GM18861 (cell line): ENCODE results near the gene MSANTD1.

Experiments used
- ATAC-seq: cut with Tn5 transposase; IDR thresholded peaks from one replicate; pipeline ENCODE4 v1.9.1; 2021; ENCODE audit not compliant: unreplicated experiment

The MSANTD1 gene

DNA sequence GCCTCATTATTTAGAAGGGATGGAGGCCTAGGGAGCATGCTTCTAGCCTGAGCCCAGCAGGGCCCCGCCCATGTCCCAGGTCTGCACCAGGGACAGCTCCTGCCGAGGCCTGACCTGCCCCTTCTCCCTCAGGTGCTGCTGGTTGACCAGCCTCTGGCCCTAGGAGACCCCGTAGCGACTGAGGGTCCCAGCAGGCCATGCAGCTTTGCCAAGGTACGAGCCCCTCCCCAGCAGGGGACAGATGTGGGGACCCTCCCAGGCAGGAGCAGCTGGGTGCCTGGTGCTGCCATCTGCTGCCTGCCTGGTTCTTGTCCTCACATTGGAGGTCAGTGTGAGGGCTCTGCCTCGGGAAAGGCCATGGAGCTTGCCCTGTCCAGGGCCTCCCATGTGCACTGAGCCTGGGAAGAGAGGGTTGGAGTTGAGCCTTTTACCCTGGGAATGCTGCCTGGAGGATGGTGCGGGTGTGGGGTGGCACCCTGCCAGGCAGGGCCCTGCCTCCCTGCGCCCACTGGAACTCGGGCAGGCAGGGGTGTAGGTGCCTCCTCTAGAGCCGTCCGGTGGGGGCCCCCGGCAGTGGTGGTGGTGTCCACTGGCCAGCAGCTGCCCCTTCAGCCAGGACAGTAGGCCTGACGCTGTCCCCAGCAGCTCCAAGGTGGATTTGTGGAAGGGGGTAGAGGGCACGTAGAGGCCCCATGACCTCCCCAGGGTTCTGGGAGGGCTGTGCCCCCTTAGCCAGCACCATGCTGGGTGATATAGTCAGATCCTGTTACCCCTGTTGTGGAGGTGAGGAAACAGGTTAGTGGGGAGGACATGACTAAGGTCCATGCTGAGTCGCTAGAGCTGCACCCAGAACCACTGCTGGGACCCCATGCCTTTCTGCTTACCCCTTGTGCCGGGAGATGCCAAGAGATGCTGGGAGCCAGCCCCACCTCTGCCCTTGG is 2.2 kb upstream of the MSANTD1 start:
- ATAC-seq, result no peak

DNA sequence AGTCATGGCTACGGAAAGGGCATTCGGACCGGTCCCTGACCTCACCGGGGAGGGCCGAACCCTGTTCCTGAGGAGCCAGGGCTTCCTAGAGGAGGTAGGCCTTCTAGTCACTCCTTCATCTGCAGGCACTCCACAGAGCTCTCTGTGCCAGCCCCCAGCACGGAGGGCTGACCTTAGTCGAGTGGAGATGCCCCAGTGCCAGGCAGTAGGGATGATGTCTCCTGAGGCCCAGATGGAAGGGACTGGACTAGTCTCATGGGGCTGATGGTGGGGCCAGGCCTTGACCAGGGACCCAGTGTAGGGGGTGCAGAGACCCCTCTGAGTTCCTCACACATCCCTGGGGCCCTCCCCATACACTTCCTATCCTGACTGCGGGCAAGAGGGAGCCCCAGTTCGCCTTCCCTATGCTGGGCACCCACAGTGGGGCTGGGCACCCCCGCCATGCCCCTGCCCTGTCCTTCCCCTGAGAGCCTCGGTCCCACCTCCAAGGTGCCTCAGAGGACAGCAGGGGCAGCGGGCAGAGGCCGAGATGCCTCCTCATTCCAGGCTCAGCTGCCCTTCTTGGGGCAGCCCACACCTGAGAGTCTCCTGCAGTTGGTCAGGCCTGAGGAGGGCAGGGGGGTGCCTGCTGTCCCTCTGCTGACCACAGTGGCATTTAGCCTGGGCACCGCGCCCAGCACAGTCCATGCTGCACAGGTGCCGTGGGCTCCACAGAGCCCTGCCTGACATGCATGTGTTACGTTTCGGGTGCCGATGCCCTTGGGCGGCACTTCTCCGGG is 1.4 kb upstream of the MSANTD1 start:
- ATAC-seq, result no peak

DNA sequence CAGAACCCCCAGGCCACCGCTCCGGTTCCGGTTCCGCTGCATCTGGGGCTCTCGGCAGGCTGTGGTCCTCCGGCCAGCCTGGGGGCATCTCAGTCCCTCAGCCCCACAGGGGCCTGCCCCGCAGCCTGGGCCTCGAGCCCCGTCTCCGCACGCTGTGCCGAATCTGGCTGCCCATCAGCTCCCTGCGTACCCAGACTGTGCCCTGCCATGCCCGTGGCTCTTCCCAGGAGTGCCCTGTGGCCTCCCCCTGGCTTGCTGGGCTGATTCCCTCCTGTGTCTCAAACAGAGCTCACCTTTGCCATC is 830 bp upstream of the MSANTD1 start:
- no peak for ATAC-seq

DNA sequence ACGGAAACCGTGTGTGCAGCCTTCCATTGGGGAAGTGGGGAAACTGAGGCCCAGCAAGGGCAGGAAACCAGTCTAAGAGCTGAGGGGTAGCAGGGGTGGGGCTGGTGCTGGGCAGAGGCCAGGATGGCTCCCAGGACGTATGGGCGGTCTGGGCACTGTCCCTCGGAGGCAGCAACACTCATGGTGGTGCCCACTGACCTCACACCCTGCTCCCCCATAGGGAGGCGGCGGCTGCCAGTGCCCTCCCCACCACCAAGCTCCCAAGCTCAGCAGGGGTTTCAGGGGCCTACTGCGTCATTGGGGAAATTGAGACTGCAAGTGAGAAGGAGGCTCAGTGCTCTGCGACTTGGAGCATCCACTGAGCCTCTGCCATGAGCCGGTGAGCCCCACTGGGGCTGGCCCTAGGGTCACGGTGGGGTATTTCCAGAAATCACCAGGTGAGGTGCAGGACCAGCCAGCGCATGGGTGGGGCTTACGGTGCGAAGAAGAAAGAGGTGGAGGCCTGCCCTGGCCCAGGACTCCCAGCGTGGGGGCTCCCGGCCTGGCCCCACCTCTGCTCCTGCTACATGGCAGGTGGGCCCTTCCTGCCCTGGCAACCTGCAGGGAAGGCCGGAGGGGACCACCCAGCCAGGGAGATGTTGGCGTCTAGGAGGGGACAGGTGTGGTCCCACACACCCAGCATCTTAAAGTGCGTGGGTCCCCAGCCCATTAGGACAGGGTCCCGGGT is 915 bp downstream of the MSANTD1 start:
- no peak for ATAC-seq

DNA sequence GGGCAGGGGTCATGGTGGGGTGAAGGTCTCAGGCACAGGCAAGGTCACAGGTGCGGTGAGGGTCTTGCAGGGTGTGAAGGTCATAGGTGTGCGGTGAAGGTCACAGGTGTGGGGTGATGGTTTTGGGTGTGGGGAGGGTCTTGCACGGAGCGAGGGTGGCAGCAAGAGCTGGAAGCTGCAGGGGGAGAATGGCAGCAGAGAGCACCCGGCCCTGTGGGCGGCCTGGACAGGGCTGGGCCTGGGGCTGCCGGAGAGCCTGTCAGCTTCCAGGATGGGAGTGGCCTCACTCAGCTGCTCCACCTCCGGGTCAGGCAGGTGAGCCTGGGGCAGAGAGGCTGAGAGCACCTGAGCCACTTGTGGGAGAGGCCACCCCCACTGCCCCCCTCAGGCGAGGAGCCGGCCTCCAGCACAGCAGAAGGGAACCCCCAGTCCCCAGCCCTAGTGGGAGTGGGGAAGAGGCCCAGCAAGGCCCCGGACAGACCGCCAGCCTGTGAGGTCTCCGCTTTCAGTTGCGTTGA is 1.5 kb downstream of the MSANTD1 start:
- ATAC-seq, result no peak

DNA sequence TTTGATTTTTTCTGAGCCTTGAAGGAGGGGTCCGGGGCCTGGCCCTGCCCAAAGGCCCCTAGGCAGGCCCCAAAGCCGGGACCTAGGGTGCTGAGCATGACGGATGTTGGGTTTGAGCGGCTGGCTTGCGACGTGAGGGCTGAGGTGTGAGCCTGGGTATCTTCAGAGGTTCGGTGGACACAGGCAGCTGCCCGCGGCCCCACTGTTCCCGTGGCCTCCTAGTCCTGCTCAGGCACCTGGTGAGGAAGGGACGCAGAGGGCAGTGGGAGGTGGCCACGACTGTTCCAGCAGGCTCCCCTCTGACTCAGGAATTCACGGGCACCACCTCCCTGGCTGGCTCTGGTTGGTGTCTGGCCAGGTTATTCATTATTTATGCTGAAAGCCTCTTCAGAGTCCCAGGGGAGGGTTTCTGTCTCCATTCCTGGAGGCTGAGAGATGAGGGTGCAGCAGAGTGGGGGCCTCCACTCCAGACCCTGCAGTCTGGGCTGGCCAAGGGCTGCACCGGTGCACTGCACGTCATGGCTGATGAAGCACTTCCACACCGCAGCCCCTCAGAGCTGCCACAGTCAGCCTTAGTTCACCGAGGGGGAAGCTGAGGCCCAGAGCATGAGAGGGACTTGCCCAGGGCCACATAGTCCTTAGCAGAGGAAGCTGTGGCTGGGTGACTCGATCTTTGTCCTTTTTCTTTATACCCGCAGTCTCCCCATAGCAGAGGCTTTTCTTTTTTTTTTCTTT is 2.2 kb downstream of the MSANTD1 start:
- no peak for ATAC-seq

DNA sequence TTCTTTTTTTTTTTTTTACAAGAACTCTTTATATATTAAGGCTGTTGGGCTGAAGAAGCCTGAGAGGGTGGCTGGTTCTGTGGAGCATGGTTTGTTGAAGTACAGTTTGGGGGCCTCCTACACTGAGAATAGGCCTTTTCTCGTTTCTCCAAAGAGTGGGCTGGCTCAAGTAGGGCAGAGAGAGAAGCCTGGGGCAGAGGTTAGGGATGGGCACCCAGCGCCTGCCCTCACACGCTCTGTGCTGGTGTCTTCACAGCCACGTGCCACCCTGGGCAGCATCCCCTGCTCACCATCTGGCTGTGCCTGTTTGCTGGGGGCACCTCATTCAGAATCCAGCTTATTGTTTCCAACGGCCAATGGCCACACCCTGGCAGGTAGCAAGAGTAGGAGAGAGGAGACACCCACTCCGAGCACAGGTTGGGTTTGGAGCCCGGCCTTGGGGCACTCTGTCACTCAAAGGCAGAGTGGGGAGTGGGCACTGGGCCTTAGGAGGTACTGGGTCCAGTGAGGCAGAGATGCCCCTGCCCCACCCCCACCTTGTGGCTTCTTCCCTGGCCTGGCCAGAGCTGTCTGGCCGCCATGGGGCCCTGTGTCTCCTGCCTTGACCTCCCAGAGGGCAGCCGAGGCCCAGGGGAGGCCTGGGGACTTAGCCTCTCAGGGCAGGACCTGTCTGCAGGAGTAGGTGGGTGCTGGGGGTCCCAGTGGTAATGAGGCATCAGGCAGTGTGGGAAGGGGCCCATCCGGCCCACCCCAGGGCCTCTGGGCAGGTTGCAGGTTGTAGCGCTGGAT is 2.9 kb downstream of the MSANTD1 start:
- no peak for ATAC-seq

DNA sequence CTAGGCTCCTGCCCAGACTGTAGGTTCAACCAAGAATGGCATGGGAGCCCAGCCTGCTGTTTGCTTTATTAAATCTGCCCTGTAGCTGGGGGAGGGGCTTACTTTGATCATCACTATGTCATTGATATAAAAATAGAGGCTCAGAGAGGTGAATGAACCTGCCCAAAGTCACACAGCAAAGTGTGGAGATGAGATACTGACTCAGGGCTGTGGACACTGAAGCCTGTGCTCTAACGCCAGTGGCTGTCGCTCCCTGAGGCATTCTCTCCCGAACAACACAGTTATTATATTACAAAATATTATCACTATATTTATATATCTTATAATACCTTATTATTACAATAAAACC is 3.5 kb downstream of the MSANTD1 start:
- ATAC-seq, result no peak

DNA sequence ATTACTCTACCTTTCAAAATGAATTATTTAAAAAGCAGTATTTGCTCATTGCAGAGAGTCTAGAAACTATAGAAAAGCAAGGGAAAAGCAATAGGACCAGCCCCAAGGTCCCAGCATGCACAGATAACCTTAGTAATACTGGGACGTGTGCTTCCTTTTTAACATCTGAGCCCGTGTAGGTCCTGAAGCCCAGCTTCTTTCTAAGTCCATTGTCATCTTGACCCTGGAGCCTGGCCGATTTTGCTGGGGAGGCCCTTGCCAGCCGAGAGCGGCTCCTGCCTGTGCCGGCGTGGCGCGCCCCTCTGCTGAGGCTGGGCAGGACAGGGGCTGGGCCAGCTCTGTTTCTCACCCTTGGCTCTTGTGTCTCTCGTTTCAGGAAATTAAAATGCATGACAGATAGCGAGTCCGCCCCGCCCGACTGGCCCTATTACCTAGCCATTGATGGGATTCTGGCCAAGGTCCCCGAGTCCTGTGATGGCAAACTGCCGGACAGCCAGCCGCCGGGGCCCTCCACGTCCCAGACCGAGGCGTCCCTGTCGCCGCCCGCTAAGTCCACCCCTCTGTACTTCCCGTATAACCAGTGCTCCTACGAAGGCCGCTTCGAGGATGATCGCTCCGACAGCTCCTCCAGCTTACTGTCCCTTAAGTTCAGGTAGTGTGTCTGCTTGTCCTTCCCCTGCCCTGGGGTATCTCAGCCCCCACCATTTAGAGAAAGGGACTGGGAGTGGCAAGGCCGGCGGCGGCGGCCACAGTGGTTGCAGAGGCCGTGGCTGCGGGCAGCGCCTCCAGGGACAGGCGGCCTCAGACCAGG is 4.1 kb downstream of the MSANTD1 start:
- no peak for ATAC-seq

DNA sequence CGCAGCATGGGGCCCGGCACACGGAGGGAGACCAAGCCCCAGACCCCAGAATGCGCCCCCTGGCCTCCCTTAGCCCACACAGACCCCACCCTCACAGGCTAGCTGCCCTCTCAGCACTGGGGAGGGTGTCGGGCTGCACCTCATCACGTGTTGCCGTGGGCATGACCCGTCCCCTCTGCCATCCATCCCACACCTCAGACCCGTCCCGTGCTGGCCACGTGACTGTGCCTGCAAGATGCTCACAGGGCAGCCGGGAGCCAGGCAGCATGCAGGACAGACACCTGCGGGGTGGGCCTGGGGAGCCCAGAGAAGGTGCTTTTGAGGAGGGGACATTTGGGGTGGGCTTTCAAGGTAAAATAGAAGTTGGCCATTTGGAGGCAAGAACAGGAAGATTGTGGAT is 4.8 kb downstream of the MSANTD1 start:
- ATAC-seq, result no peak

DNA sequence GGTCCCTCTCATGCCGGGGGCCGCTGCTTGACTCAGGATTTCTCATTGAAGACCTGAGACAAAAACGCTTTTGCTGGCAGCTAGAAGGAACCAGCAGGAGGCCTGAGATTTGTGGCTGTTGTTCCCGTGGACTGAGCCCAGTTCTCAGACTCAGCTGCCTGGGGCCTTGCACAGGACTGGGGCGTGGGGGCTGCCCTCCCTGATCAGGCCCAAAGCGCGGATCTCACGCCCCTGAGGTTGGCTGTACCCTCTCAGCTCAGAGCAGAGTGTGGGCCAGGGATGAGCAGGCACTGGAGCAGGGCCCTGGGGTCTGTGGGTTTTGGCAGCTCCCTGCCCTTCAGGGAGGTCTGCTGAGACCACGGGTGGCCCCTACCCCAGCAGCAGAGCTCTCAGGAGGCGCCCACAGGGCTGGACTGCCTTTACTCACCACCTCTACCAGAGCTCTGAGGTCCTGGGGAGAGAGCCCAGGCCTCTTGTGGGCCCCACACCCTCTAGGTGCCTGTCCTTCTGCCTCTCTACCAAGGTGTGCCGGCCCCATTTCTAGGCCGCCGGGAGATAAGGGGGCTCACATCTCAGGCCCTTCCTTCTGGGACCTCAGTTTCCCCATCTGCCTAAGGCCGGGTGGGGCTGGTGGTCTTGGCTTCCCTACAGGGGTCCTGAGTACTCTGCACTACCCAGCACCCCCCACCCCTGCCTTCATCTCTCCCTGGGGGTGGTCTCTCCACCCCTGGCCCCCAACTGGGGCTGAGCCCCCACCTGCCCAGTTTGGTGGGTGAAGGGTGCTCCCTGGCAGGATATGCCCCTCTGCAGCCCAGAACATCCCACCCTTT is 5.6 kb downstream of the MSANTD1 start:
- no peak for ATAC-seq

DNA sequence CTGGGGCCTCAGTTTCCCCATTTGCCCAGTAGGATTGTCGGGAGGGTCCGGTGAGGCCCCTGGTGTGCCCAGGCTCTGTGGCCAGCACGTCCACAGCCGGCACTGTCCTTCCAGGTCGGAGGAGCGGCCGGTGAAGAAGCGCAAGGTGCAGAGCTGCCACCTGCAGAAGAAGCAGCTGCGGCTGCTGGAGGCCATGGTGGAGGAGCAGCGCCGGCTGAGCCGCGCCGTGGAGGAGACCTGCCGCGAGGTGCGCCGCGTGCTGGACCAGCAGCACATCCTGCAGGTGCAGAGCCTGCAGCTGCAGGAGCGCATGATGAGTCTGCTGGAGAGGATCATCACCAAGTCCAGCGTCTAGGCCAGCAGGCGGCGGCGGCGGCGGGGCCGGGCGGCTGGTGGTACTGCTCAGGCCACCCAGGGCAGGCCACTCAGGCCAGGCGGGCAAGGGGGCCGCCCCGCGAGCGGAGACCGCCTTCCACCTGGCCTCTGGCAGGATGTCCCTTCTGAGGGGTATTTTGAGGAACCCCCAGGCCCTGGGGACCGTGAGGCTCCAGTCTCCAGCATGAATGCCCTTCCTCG is 6.7 kb downstream of the MSANTD1 start:
- no peak for ATAC-seq

DNA sequence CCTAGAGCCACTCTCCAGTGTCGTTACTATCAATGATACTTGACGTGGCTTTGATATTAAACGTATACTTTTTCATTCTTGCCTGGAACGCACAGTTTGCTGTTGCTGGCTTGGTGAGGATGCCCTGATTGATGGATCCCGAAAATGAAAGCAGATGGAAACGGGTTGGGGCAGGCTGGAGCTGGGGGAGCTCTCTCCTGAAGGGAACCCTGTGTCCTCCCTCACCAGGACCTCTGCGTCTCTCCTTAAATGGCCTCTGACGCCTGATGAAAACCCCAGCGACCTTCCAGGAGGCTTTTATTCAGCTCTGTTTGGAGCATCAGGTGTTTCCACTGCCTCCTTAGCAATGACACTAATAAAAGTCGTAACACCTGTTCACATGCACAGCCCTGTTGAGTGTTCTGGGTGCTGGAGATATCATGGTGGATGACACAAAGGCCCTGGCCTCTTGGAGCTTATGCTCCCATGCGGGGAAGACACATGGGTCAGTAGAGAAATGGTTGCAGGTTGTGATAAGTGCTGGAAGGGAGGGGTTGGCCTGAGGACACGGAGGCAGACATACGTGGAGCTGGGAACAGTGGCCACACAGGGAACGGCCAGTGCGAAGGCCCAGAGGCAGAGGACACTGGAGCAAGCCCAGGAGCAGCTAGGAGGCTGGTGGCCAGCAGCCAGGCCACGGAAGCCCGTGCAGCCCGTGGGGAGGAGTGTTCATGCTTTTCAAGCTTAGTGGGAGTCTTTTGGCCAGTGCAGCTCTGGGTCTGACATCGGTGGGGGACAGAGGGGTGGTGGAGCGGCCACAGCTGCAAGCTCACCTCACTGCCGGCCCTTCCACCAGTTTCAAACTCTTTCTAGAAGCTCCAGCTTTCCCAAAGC is 7.5 kb downstream of the MSANTD1 start:
- no peak for ATAC-seq

DNA sequence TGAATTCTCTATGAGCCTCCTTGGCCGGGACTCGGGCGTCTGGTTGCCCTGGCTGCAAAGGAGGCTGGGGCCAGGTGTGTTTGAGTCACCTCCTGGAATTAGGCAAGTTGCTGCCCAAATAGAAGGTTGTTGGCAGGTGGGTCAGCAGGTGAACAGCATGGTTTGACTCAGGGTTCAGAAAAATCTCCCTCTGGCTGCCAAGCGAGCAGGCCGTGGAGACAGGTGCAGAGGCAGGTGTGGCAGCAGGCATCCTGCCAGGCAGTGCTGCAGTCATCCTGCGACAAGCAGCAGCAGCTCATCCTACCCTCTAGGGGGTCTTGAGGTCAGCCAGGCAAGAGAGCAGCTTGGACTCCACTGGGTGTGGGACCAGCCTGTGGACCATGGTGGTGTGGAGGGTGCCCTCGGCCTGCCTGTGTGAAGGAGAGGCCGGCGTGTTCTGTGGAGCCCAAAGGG is 8.2 kb downstream of the MSANTD1 start:
- no peak for ATAC-seq

DNA sequence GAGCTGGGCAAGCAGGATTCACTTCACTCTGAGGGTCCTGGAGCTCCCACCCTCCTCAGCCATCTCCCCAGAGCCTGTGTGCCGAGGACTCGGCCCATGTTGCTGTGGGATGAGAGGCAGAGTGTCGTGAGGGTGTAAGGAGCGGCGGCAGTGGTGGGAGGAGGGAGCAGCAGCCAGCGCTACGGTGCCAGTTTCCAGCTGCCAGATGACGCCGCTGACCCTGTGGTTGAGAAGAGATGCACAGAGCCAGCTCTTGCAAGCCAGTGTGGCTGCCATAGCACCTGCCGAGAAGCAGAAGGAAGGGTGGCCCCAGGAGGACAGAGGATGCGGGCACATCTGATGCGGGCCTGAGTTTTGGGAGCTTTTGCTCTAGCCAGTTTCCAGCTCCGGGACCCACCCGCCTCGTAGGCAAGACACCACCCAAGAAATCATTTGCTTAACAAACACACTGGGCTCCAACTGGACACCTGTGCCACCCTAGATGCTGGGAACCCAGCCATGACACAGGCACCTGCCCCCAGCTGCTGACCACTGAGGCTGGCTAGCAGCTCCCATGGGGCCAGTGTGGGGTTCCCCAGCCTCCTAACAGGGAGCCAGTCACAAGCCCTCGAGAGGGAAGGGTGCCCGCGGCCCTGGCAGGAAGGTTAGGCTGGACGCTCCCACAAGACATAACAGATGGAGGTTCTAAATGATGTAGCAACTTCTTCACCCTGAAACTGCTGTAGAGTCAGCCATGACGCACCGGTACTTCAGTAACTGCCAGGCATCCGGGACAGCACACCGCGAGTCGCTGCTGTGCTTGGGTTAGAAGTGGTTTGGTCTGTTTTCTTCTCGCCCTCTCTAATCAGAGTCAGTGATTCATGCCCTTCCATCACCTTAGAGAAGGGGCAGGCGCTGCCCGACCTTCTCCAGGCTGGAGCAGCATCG is 8.9 kb downstream of the MSANTD1 start:
- peak; percentile 57 for ATAC-seq
